ENCODE results near the gene MAP3K20. TPM values are rescaled to one million over a fixed set of nuclear protein-coding genes. Genes with fewer than 3 reads are reported as not detected.
A peak's percentile ranks its signal among the peaks of the same experiment; 100 is the strongest.

The MAP3K20 gene
- total and polyA plus RNA-seq, 2 of the 4 experiments (the other 2 are of a cell fraction), result 27.5 to 84.4 TPM

DNA sequence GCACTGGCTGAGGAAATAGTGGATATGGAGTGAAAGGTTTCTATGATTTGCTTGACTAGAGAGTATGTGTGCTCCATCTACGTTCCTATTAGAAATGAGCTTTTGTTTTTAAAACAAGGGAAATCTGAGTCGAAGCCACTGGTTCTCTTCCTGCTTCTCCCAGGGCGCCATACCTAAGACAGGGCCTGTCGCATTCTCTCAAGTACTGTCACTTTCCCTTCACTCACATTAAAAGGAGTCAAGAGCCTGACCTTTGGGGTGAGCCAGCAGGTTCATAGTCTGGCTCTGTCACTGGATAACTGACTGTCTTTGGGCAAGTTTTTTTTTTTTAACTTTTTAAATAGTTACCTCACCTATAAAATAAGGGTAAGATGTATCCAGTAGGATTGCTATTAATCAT is 121.0 kb downstream of the MAP3K20 start:
- Histone ChIP-seq H3K79me1 (ENCODE audit: low read depth in 1 of 2, low read length in 2 of 2) (peaks cover 22 to 33% of the 10 kb centered on the region in 2 experiments), H4K20me1 (ENCODE audit: insufficient read depth, low read length) (no peaks in the 10 kb centered on the region; the same call in 1 of the 2 replicates), H2BK15ac (ENCODE audit: low read depth, low read length) (no peak overlapping the region), H3K4me1 (ENCODE audit: control insufficient read depth, insufficient read depth, low read length) (peaks cover 12% of the 10 kb centered on the region), H3K18ac (ENCODE audit: low read depth, low read length) (peak overlapping the region; percentile 53; the same call in 1 of the 2 replicates), H3K14ac (replicated peaks; ENCODE audit: low read depth, low read length) (no peak overlapping the region), H2AK9ac (replicated peaks; ENCODE audit: low read depth, low read length, poor library complexity) (no peak overlapping the region), H2BK20ac (ENCODE audit: low read depth, low read length) (peak overlapping the region; percentile 14; the same call in 1 of the 2 replicates), H3K4ac (ENCODE audit: low read depth, low read length) (peak overlapping the region; percentile 4; the same call in 1 of the 2 replicates), H4K5ac (ENCODE audit: low read depth, low read length) (peak overlapping the region; percentile 45; the same call in 1 of the 2 replicates), H4K8ac (ENCODE audit: low read depth in 2 of 2, low read length in 2 of 2) (peak overlapping the region in 1 of 2 experiments; percentile 43; a peak in 2 of 4 replicates), H3K27me3 (ENCODE audit: control insufficient read depth, insufficient read depth, low read length) (no peaks in the 10 kb centered on the region), H3K9me1 (ENCODE audit: insufficient read depth, low read length) (peaks cover 6% of the 10 kb centered on the region; the same call in 1 of the 2 replicates), H4K91ac (ENCODE audit: insufficient read depth, low read depth, low read length) (no peak overlapping the region), H3K4me2 (ENCODE audit: low read depth, low read length) (no peak overlapping the region), H3K56ac (ENCODE audit: extremely low read depth, insufficient read depth, low read length) (no peak overlapping the region), H3K27ac (ENCODE audit: insufficient read depth, low read length) (no peak overlapping the region), H2AK5ac (ENCODE audit: low read depth, low read length) (peak overlapping the region; percentile 33; the same call in 1 of the 2 replicates), H3K9me3 (ENCODE audit: control insufficient read depth, insufficient read depth, low read length) (no peaks in the 10 kb centered on the region), H2BK120ac (ENCODE audit: low read depth, low read length) (no peak overlapping the region), H3K9ac (ENCODE audit: low read depth, low read length) (no peak overlapping the region), H2AFZ (replicated peaks; ENCODE audit: low read length, poor library complexity) (no peak overlapping the region), H3K23ac (ENCODE audit: low read depth, low read length) (no peak overlapping the region), H3K36me3 (ENCODE audit: control insufficient read depth, insufficient read depth, low read length) (peaks cover 17% of the 10 kb centered on the region), H3K4me3 (ENCODE audit: insufficient read depth, low read depth, low read length) (no peak overlapping the region), H2BK5ac (ENCODE audit: low read depth, low read length, poor library complexity, severe bottlenecking) (peak overlapping the region; percentile 23)
- TF ChIP-seq NFE2L2 (IDR thresholded peaks at IDR 0.05; ENCODE audit: low read depth, low read length), result no peak
- TF ChIP-seq CHD1 (IDR thresholded peaks at IDR 0.05; ENCODE audit: low read depth, low read length), result no peak
- TF ChIP-seq MAZ (IDR thresholded peaks at IDR 0.05; ENCODE audit: borderline replicate concordance, low read depth, low read length), result no peak
- TF ChIP-seq, protein P1, sequence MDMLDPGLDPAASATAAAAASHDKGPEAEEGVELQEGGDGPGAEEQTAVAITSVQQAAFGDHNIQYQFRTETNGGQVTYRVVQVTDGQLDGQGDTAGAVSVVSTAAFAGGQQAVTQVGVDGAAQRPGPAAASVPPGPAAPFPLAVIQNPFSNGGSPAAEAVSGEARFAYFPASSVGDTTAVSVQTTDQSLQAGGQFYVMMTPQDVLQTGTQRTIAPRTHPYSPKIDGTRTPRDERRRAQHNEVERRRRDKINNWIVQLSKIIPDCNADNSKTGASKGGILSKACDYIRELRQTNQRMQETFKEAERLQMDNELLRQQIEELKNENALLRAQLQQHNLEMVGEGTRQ (IDR thresholded peaks at IDR 0.05; ENCODE audit: low read depth, low read length), result no peak
- no peak for TF ChIP-seq RCOR1 (IDR thresholded peaks at IDR 0.05; ENCODE audit: insufficient replicate concordance, low read length)
- TF ChIP-seq RAD21 (IDR thresholded peaks at IDR 0.05; ENCODE audit: low read length), result no peak
- TF ChIP-seq BHLHE40 (IDR thresholded peaks at IDR 0.05; ENCODE audit: low read depth, low read length), result no peak
- TF ChIP-seq, protein P2, sequence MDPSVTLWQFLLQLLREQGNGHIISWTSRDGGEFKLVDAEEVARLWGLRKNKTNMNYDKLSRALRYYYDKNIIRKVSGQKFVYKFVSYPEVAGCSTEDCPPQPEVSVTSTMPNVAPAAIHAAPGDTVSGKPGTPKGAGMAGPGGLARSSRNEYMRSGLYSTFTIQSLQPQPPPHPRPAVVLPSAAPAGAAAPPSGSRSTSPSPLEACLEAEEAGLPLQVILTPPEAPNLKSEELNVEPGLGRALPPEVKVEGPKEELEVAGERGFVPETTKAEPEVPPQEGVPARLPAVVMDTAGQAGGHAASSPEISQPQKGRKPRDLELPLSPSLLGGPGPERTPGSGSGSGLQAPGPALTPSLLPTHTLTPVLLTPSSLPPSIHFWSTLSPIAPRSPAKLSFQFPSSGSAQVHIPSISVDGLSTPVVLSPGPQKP (IDR thresholded peaks at IDR 0.05; ENCODE audit: borderline replicate concordance, low read depth, low read length), result no peak
- no peak for TF ChIP-seq SMC3 (IDR thresholded peaks at IDR 0.05; ENCODE audit: low read depth, low read length)
- TF ChIP-seq MXI1 (IDR thresholded peaks at IDR 0.05; ENCODE audit: borderline replicate concordance, low read depth, low read length), result no peak
- TF ChIP-seq RFX5 (IDR thresholded peaks at IDR 0.05; ENCODE audit: low read depth, low read length), result no peak
- TF ChIP-seq FOS (IDR thresholded peaks at IDR 0.05; ENCODE audit: low read depth, low read length), result no peak
- TF ChIP-seq, protein P3, sequence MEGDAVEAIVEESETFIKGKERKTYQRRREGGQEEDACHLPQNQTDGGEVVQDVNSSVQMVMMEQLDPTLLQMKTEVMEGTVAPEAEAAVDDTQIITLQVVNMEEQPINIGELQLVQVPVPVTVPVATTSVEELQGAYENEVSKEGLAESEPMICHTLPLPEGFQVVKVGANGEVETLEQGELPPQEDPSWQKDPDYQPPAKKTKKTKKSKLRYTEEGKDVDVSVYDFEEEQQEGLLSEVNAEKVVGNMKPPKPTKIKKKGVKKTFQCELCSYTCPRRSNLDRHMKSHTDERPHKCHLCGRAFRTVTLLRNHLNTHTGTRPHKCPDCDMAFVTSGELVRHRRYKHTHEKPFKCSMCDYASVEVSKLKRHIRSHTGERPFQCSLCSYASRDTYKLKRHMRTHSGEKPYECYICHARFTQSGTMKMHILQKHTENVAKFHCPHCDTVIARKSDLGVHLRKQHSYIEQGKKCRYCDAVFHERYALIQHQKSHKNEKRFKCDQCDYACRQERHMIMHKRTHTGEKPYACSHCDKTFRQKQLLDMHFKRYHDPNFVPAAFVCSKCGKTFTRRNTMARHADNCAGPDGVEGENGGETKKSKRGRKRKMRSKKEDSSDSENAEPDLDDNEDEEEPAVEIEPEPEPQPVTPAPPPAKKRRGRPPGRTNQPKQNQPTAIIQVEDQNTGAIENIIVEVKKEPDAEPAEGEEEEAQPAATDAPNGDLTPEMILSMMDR (conservative IDR thresholded peaks at IDR 0.05; ENCODE audit: low read depth, low read length), result no peak
- TF ChIP-seq CEBPB (IDR thresholded peaks at IDR 0.05; ENCODE audit: low read depth, low read length), result no peak
- TF ChIP-seq POLR2A (IDR thresholded peaks at IDR 0.05; ENCODE audit: low read depth, low read length), result no peak
- ChIA-PET CTCF (no interaction called here), POLR2A (ENCODE audit: unreplicated experiment) (no interaction called here)
- BruUV-seq (replicated peaks), result no TSS peak
- dilution Hi-C loops (cut with HindIII; ENCODE audit: low sequenced_read_pairs, unreplicated experiment) (no loop called here), in situ Hi-C loops (cut with MboI; ENCODE audit: low sequenced_read_pairs) (no loop called here), intact Hi-C loops (cut with micrococcal nuclease) (no loop called here)
- WGBS, 2 experiments (ENCODE audit: extremely low coverage in 2 of 2, insufficient read length in 1 of 2), result 100% methylated on average over 2 of the region's 4 CpGs; no CpG with 5 or more reads in 1 of the 2 experiments
- DNase-seq (no peak), ATAC-seq (ENCODE audit: low read depth) (no peak)
